Spleen (tissue), 11 donors: ENCODE results near the gene NOTCH1. TPM values are rescaled to one million over a fixed set of nuclear protein-coding genes. Genes with fewer than 3 reads are reported as not detected.
"Not testable (repeated sequence)": the region's sequence is repeated elsewhere in the genome, so short reads cannot be mapped to it uniquely, and the experiment has no call there.

Source experiments
- DNase-seq: peaks from one replicate; pipeline ENCODE4 v3.0.0-alpha.2; 2020
- H3K27ac ChIP-seq, 8 donors: fragments of 200-600 bp; sonication (generic) in 7 of 8; 1 replicate in 4 of 8; 2 replicates in 4 of 8; pipeline versions ENCODE4 v1.5.0 to v1.8.0; 2016 to 2021; ENCODE audit warnings: inconsistent platforms in 4 of 8, mild to moderate bottlenecking in 4 of 8, moderate library complexity in 1 of 8
- H3K27me3 ChIP-seq, 7 donors: fragments of 200-600 bp; sonication (generic) in 6 of 7; replicated peaks in 1 of 7; 1 replicate in 4 of 7; 2 replicates in 3 of 7; pipeline versions ENCODE4 v1.5.0 to v1.8.0; 2016 to 2021; ENCODE audit warnings: inconsistent platforms in 3 of 7, mild to moderate bottlenecking in 1 of 7
- H3K36me3 ChIP-seq, 6 donors: fragments of 200-600 bp; sonication (generic) in 5 of 6; 1 replicate in 4 of 6; 2 replicates in 2 of 6; pipeline versions ENCODE4 v1.5.0 to v1.8.0; 2016 to 2021; ENCODE audit warnings: inconsistent platforms in 2 of 6
- H3K4me1 ChIP-seq, 6 donors: fragments of 200-600 bp; sonication (generic) in 5 of 6; 1 replicate in 3 of 6; 2 replicates in 3 of 6; pipeline versions ENCODE4 v1.5.0 to v1.8.0; 2016 to 2021; ENCODE audit warnings: inconsistent platforms in 3 of 6
- H3K4me3 ChIP-seq, 8 donors: fragments of 200-600 bp; sonication (generic) in 7 of 8; 1 replicate in 4 of 8; 2 replicates in 4 of 8; pipeline versions ENCODE4 v1.5.0 to v1.8.0; 2016 to 2021; ENCODE audit warnings: inconsistent platforms in 4 of 8, mild to moderate bottlenecking in 4 of 8, moderate library complexity in 2 of 8
- H3K9me3 ChIP-seq, 8 donors: fragments of 200-600 bp; sonication (generic) in 7 of 8; 1 replicate in 4 of 8; 2 replicates in 4 of 8; pipeline versions ENCODE4 v1.5.0 to v1.8.0; 2016 to 2021; ENCODE audit warnings: inconsistent platforms in 4 of 8
- POLR2A ChIP-seq, 3 donors: fragments of 450-650 bp; IDR thresholded peaks; one replicate each; pipeline ENCODE4 v1.5.1; 2017; ENCODE audit warnings: antibody characterized with exemption in 3 of 3, mild to moderate bottlenecking in 1 of 3
- POLR2AphosphoS5 ChIP-seq, 3 donors: sonication (generic); formaldehyde crosslinking; IDR thresholded peaks; one replicate each; pipeline ENCODE4 v1.5.1; 2017; ENCODE audit warnings: antibody characterized with exemption in 3 of 3
- WGBS, 5 donors: extraction: QIAGEN DNeasy Blood & Tissue Kit in 3 of 5; methylation state at CpG; one replicate each; pipeline versions ENCODE4 v1.1.5 to v1.1.7; 2013 to 2018; 5-methylcytosine and 5-hydroxymethylcytosine counted together
- intact Hi-C: fragments of 100-400 bp; cut with DNase I; formaldehyde crosslinking; loops from one replicate; pipeline ENCODE4 v1.15.0; 2023; ENCODE audit warnings: low total_unique reads
- polyA plus RNA-seq, 3 donors: library from polyadenylated mRNA; stranded (reverse); fragments of 200-250 nt; gene quantifications; one replicate each; pipeline ENCODE4 v1.2.1, GENCODE V29; 2013
- total RNA-seq, 7 donors: library from RNA; depleted of rRNA in 3 of 7; stranded (reverse); fragments of >200 nt in 3 of 7; fragmentation: NEBNext Ultra II Directional in 4 of 7; extraction: Animal tissue kit (Norgen Biotek cat#: 25700) in 4 of 7; gene quantifications; one replicate each; pipeline versions ENCODE4 v1.1.0 to v1.2.1, GENCODE V29; 2016 to 2021
- TF ChIP-seq, protein P1 (sequence below), 11 experiments: fragments of 200-600 bp in 7 of 11; fragments of 450-650 bp in 4 of 11; sonication (generic) in 4 of 11; IDR thresholded peaks in 8 of 11; conservative IDR thresholded peaks in 3 of 11; 1 replicate in 7 of 11; 2 replicates in 4 of 11; pipeline versions ENCODE4 v1.4.0 to v1.8.0; 2016 to 2021; ENCODE audit warnings: antibody characterized with exemption in 11 of 11, inconsistent platforms in 4 of 11, mild to moderate bottlenecking in 1 of 11
- donor health status: healthy with polysubstance abuse.
- donor health status: DM: no; HTN: no; CAD: no; lungs with moderate emphysema.
- donor health status: DM: no; HTN: no; CAD: no.
- donor health status: Bipolar disorder and iron deficiency.
- donor health status: healthy.
- donor health status: DM: no; HTN: no; CAD: no.
- donor health status: DM: yes; HTN: yes; CAD: no.

NOTCH1 gene
- total and polyA plus RNA-seq, 10 donors: 4.9 to 140 (median 93.9) TPM

DNA sequence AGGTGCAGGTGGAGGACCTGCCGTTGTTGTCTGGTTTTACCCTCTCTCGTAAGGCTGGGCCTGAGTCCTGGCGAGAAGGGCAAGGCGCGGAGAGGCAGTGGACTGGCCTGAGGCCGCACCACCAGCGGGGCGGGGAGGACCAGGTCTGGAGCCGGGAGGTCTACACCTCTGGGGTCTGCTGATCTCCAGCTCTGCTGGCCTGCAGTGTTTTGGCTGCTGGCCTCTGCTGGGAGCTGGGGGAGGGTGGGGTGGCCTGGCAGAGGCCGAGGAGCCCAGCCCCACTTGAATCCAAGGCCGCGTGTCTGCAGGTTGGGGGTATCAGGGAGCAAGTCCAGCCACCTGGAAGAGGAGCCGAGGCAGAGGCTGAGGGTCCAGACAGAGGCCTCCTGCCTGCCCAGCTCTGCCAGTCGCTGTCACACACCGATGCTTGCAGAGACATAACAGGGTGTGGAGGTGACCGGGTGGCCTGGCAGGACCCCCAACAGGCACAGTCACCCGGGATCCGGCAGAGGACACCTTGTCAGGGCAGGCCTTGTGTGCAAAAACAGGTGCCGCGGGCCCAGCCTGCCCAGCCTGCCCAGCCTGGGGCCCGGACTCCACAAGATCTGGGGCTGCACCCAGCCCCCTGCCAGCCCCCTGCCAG, 29.9 kb upstream of the NOTCH1 start:
- no peak for DNase-seq
- intact Hi-C loops: no loop called here
- H3K4me3 ChIP-seq: no peak overlapping the region
- WGBS, 5 donors: 89 to 91% (median 89%) methylated on average over 14 to 21 of the region's 21 CpGs
- H3K36me3 ChIP-seq: no peaks in the 10 kb centered on the region
- peaks cover 0 to 12% (median 0%) of the 10 kb centered on the region in 7 donors for H3K27me3 ChIP-seq
- no peak overlapping the region for H3K27ac ChIP-seq
- H3K4me1 ChIP-seq: peaks cover 21 to 53% (median 33%) of the 10 kb centered on the region in 6 donors
- no peak for TF ChIP-seq POLR2AphosphoS5 (IDR thresholded peaks at IDR 0.05)
- TF ChIP-seq, protein P1, sequence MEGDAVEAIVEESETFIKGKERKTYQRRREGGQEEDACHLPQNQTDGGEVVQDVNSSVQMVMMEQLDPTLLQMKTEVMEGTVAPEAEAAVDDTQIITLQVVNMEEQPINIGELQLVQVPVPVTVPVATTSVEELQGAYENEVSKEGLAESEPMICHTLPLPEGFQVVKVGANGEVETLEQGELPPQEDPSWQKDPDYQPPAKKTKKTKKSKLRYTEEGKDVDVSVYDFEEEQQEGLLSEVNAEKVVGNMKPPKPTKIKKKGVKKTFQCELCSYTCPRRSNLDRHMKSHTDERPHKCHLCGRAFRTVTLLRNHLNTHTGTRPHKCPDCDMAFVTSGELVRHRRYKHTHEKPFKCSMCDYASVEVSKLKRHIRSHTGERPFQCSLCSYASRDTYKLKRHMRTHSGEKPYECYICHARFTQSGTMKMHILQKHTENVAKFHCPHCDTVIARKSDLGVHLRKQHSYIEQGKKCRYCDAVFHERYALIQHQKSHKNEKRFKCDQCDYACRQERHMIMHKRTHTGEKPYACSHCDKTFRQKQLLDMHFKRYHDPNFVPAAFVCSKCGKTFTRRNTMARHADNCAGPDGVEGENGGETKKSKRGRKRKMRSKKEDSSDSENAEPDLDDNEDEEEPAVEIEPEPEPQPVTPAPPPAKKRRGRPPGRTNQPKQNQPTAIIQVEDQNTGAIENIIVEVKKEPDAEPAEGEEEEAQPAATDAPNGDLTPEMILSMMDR (IDR thresholded peaks at IDR 0.05 in 8 of 11, conservative IDR thresholded peaks at IDR 0.05 in 3 of 11): no peak
- no peak for TF ChIP-seq POLR2A (IDR thresholded peaks at IDR 0.05)
- no peaks in the 10 kb centered on the region for H3K9me3 ChIP-seq

DNA sequence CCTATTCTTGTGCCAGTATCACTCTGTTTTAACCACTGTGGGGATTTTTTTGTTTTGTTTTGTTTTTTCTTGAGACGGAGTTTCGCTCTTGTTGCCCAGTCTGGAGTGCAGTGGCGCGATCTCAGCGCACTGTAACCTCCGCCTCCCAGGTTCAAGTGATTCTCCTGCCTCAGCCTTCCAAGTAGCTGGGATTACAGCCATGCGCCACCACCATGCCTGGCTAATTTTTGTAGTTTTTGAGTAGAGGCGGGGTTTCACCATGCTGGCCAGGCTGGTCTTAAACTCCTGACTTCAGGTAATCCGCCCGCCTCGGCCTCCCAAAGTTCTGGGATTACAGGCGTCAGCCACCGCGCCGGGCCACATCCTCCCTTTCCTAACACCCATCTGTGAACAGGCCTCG, 28.8 kb upstream of the NOTCH1 start:
- H3K4me3 ChIP-seq, DNase-seq, H3K27ac ChIP-seq, H3K9me3 ChIP-seq, H3K36me3 ChIP-seq, intact Hi-C loops: not testable (repeated sequence)
- 90 to 96% (median 94%) methylated on average over 16 of the region's 16 CpGs for WGBS, 5 donors
- Histone ChIP-seq H3K27me3 (peaks cover 0 to 12% (median 0%) of the 10 kb centered on the region in 7 donors), H3K4me1 (peaks cover 23 to 64% (median 40%) of the 10 kb centered on the region in 6 donors)

DNA sequence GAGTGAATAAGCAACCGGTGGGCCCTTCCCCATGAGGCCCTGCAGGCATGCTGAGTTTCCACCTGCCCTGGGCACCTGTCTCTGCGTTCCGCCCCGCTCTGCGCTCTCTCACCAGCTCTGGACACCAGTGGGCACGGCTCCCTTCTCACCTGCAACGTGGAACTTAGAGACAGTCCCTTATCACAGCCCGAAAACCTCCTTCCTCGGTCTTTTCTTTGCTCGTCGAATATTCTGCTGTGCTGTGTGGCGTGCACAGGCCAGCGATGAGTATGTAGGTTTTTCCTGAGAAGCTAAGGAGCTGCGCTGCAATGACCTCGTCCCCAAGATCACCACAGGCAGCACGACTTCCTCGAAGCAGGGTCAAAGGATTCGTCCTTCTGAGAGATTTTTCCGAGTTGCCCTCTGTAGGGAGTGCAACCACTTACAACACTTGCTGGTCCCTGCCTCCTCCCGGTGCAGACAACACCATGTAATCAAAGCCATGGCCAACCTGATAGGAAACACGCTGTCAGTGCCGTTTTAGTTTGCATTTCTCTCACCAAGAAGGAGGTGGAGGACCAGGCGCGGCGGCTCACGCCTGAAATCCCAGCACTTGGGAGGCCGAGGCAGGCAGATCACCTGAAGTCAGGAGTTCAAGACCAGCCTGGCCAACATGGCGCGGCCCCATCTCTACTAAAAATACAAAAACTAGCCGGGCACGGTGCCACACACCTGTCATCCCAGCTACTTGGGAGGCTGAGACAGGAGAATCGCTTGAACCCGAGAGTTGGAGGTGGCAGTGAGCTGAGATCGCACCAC, 27.2 kb upstream of the NOTCH1 start:
- no peak for TF ChIP-seq POLR2A (IDR thresholded peaks at IDR 0.05)
- TF ChIP-seq POLR2AphosphoS5 (IDR thresholded peaks at IDR 0.05): peak; percentile 18 to 32 (median 27)
- TF ChIP-seq, protein P1 (IDR thresholded peaks at IDR 0.05 in 8 of 11, conservative IDR thresholded peaks at IDR 0.05 in 3 of 11): no peak
- no peaks in the 10 kb centered on the region for H3K36me3 ChIP-seq
- no peaks in the 10 kb centered on the region for H3K27me3 ChIP-seq
- 69 to 82% (median 77%) methylated on average over 34 of the region's 34 CpGs for WGBS, 5 donors
- no peaks in the 10 kb centered on the region for H3K9me3 ChIP-seq
- no peak overlapping the region for H3K4me3 ChIP-seq
- H3K4me1 ChIP-seq: peaks cover 23 to 66% (median 48%) of the 10 kb centered on the region in 6 donors
- no peak for DNase-seq
- H3K27ac ChIP-seq: peak overlapping the region in 7 of 8 donors; percentile 15 to 71 (median 67)
- intact Hi-C loops: no loop called here

DNA sequence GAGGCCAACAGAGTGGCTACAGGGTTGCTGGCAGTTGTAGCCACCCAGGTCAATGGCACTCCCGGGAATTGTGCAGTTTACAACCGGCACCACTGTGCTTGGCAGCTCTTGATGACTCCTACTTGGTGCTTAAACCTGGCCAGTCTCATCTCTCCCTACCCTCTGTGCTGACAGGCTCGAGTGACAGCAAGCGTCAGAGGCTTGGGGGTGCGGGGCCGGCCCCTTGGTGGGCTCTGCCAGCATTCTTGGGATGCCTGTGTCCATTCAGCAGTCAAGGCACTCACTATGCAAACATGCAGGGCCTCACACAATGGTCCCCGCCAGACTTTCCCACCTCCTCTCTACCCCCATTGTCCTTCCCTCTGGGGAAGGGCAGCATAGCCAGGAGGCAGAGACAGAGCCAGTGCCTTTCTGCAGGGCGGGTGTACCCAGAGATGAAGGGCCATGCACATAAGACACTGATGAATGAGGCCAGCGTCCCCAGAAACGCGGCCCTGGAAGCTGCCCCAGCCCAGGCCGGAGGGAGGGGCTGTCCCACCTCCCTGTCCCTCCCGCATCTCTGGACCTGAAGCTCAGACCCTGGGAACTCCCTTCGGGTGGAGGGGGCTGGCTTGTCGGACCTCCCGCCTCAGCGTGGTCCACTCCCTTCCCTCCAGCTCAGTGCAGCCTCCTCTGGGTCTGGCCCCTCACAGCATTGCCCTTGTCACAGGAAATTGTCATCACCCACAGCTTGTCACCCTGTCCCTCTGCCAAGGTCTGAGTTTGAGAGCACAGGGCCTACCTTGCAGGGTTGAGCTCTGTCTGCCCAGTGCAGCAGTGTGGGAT, 26.4 kb upstream of the NOTCH1 start:
- peak overlapping the region in 6 of 8 donors; percentile 22 to 71 (median 67) for H3K27ac ChIP-seq

More for the DNA sequence above, 26.4 kb upstream of the NOTCH1 start:
- Histone ChIP-seq H3K36me3 (no peaks in the 10 kb centered on the region), H3K9me3 (no peaks in the 10 kb centered on the region), H3K4me1 (peaks cover 23 to 72% (median 51%) of the 10 kb centered on the region in 6 donors), H3K4me3 (no peak overlapping the region), H3K27me3 (no peaks in the 10 kb centered on the region)
- 45 to 69% (median 65%) methylated on average over 16 to 17 of the region's 17 CpGs for WGBS, 5 donors
- intact Hi-C loops: no loop called here
- DNase-seq: no peak
- TF ChIP-seq POLR2A (IDR thresholded peaks at IDR 0.05) (no peak), POLR2AphosphoS5 (IDR thresholded peaks at IDR 0.05) (peak in 1 of 3 donors; percentile 41)
